Tibial nerve (tissue), 4 donors: ENCODE measurements around the gene AP3M1. TPM values are rescaled to one million over a fixed set of nuclear protein-coding genes. Genes with fewer than 3 reads are reported as not detected.
A peak's percentile ranks its signal among the peaks of the same experiment; 100 is the strongest.

Experiments used
- DNase-seq, 2 donors: peaks; one replicate each; pipeline ENCODE4 v3.0.0-alpha.2; 2019; ENCODE audit warnings: low spot score in 2 of 2
- H3K27ac ChIP-seq, 4 donors: fragments of 200-600 bp; sonication (generic) in 3 of 4; one replicate each; pipeline ENCODE4 v1.5.1; 2017 to 2019; ENCODE audit warnings: mild to moderate bottlenecking in 1 of 4
- H3K27me3 ChIP-seq, 2 donors: fragments of 200-600 bp; sonication (generic) in 1 of 2; one replicate each; pipeline versions ENCODE4 v1.5.1 to v1.6.0; 2017 to 2019
- H3K36me3 ChIP-seq, 3 donors: fragments of 200-600 bp; sonication (generic); one replicate each; pipeline ENCODE4 v1.5.1; 2018 to 2019
- H3K4me1 ChIP-seq, 4 donors: fragments of 200-600 bp; sonication (generic) in 3 of 4; one replicate each; pipeline ENCODE4 v1.5.1; 2017 to 2019
- H3K4me3 ChIP-seq, 4 donors: fragments of 200-600 bp; sonication (generic) in 3 of 4; one replicate each; pipeline ENCODE4 v1.5.1; 2017 to 2019; ENCODE audit warnings: mild to moderate bottlenecking in 1 of 4, moderate library complexity in 1 of 4
- H3K9me3 ChIP-seq, 4 donors: fragments of 200-600 bp; sonication (generic) in 3 of 4; one replicate each; pipeline ENCODE4 v1.5.1; 2017 to 2019
- EP300 ChIP-seq, 2 donors: sonication (generic); formaldehyde crosslinking; IDR thresholded peaks; one replicate each; pipeline ENCODE4 v1.6.1; 2017; ENCODE audit warnings: antibody characterized with exemption in 2 of 2, mild to moderate bottlenecking in 1 of 2
- POLR2A ChIP-seq, 2 donors: fragments of 450-650 bp; IDR thresholded peaks; one replicate each; pipeline ENCODE4 v1.6.1; 2017; ENCODE audit warnings: antibody characterized with exemption in 2 of 2, mild to moderate bottlenecking in 2 of 2, moderate library complexity in 2 of 2
- WGBS, 2 donors: methylation state at CpG; one replicate each; pipeline ENCODE4 v1.1.5; 2018; 5-methylcytosine and 5-hydroxymethylcytosine counted together
- total RNA-seq, 4 donors: library from RNA; depleted of rRNA; stranded (reverse); fragments of >200 nt; gene quantifications; one replicate each; pipeline ENCODE4 v1.1.0, GENCODE V29; 2016
- TF ChIP-seq, protein P1 (sequence below), 5 experiments: fragments of 200-600 bp in 3 of 5; fragments of 450-650 bp in 2 of 5; sonication (generic) in 3 of 5; IDR thresholded peaks; one replicate each; pipeline ENCODE4 v1.5.1; 2016 to 2019; ENCODE audit warnings: antibody characterized with exemption in 5 of 5, mild to moderate bottlenecking in 3 of 5, moderate library complexity in 2 of 5

AP3M1 gene
- total RNA-seq, 4 donors from 2014 or later: 15.3 to 20.9 (median 16.9) TPM

DNA sequence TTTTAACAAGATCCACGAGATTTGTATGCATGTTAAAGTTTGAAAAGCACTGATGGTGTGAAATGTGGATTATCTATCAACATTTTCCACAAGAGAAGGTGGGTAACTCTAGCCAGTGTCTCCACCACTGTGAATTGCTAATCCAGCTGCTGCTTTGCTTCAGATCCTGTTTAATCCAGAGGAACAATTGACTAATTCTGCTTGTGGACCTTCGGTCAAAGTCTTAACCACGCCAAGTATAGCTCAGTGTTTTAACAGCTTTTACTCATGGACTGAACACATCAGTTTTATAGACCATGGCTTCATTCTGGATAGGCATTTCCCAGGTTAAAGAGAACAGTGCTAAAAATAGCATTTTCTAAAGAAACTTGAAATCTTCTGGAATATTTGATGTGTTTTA, 23.9 kb upstream of the AP3M1 start:
- H3K9me3 ChIP-seq: no peaks in the 10 kb centered on the region
- H3K4me1 ChIP-seq: peaks cover 0 to 28% (median 13%) of the 10 kb centered on the region in 4 donors
- no peaks in the 10 kb centered on the region for H3K36me3 ChIP-seq
- no peak for DNase-seq
- H3K27me3 ChIP-seq: no peaks in the 10 kb centered on the region
- H3K4me3 ChIP-seq: no peak overlapping the region
- WGBS, 2 donors: 27 to 36% methylated on average over 3 of the region's 3 CpGs
- TF ChIP-seq EP300 (IDR thresholded peaks at IDR 0.05) (no peak), POLR2A (IDR thresholded peaks at IDR 0.05) (no peak)
- TF ChIP-seq, protein P1, sequence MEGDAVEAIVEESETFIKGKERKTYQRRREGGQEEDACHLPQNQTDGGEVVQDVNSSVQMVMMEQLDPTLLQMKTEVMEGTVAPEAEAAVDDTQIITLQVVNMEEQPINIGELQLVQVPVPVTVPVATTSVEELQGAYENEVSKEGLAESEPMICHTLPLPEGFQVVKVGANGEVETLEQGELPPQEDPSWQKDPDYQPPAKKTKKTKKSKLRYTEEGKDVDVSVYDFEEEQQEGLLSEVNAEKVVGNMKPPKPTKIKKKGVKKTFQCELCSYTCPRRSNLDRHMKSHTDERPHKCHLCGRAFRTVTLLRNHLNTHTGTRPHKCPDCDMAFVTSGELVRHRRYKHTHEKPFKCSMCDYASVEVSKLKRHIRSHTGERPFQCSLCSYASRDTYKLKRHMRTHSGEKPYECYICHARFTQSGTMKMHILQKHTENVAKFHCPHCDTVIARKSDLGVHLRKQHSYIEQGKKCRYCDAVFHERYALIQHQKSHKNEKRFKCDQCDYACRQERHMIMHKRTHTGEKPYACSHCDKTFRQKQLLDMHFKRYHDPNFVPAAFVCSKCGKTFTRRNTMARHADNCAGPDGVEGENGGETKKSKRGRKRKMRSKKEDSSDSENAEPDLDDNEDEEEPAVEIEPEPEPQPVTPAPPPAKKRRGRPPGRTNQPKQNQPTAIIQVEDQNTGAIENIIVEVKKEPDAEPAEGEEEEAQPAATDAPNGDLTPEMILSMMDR (IDR thresholded peaks at IDR 0.05): no peak
- peak overlapping the region in 1 of 4 donors; percentile 50 for H3K27ac ChIP-seq

DNA sequence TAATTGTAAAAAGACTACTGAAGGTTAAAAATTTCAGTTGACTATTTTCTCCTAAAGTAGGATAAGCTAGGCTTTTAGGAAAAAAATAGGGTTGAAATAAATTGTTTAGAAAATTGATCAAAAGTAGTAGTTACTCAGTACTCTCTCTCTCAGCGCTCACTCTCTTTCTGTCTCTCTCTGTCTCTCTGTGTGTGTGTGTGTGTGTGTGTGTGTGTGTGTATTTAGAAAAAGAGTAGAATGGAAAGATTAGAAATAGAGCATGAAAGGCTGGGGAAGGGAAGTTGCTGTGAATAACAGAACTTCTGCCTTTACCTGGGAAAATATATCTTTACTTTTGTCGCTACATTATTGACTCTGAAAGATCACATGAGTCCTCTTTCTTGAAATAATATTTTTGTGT, 21.0 kb upstream of the AP3M1 start:
- Histone ChIP-seq H3K36me3 (no peaks in the 10 kb centered on the region), H3K4me1 (peaks cover 0 to 30% (median 10%) of the 10 kb centered on the region in 4 donors), H3K27me3 (no peaks in the 10 kb centered on the region), H3K9me3 (no peaks in the 10 kb centered on the region), H3K4me3 (no peak overlapping the region), H3K27ac (no peak overlapping the region)
- DNase-seq: no peak
- WGBS, 2 donors: 92 to 99% methylated on average over 2 of the region's 2 CpGs
- no peak for TF ChIP-seq POLR2A (IDR thresholded peaks at IDR 0.05)
- TF ChIP-seq, protein P1 (IDR thresholded peaks at IDR 0.05): no peak
- no peak for TF ChIP-seq EP300 (IDR thresholded peaks at IDR 0.05)

DNA sequence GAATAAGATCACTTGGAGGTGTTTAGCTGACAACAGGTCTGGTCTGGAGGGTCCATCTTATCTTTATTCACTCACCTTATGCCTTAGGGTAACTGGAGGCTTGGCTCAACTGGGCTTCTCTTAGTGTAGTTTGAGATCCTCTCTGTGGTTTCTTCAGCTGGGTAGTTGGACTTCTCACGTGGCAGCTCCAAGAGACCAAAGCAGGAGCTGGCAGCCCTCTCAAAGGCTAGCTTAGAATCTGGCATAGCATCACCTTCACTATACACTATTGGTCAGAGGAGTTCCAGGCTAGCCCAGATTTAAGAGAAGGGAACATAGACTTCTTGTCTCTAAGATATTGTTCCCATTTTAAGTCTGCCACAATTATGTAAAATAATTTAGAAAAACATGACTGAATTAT, 16.8 kb upstream of the AP3M1 start:
- DNase-seq: no peak
- H3K27ac ChIP-seq: no peak overlapping the region
- H3K4me1 ChIP-seq: peaks cover 0 to 32% (median 10%) of the 10 kb centered on the region in 4 donors
- no peaks in the 10 kb centered on the region for H3K36me3 ChIP-seq
- WGBS, 2 donors: 47 to 50% methylated on average over 1 of the region's 1 CpG
- H3K4me3 ChIP-seq: no peak overlapping the region
- H3K27me3 ChIP-seq: no peaks in the 10 kb centered on the region
- no peaks in the 10 kb centered on the region for H3K9me3 ChIP-seq
- TF ChIP-seq EP300 (IDR thresholded peaks at IDR 0.05) (no peak), POLR2A (IDR thresholded peaks at IDR 0.05) (no peak)
- TF ChIP-seq, protein P1 (IDR thresholded peaks at IDR 0.05): no peak

DNA sequence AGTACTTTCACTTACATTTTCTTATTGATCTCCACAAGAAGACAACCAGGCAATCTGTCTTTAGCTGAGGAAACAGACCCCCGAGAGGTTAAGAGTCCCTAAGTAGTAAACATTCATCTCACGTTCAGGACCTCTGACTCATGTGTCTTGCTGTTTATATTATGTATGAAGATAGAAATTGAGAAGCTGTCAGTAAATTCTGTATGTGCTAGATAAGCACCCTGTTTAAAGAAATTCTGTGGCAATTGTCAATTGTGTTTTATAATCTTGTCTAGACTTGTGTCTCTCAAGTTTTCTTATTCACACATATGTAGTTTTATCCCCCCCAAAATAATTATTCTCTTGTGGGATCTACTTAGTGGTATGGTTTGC, 14.9 kb upstream of the AP3M1 start:
- WGBS, 2 donors: 38 to 39% methylated on average over 2 of the region's 2 CpGs
- H3K4me1 ChIP-seq: peaks cover 0 to 32% (median 10%) of the 10 kb centered on the region in 4 donors
- H3K27me3 ChIP-seq: no peaks in the 10 kb centered on the region

DNA sequence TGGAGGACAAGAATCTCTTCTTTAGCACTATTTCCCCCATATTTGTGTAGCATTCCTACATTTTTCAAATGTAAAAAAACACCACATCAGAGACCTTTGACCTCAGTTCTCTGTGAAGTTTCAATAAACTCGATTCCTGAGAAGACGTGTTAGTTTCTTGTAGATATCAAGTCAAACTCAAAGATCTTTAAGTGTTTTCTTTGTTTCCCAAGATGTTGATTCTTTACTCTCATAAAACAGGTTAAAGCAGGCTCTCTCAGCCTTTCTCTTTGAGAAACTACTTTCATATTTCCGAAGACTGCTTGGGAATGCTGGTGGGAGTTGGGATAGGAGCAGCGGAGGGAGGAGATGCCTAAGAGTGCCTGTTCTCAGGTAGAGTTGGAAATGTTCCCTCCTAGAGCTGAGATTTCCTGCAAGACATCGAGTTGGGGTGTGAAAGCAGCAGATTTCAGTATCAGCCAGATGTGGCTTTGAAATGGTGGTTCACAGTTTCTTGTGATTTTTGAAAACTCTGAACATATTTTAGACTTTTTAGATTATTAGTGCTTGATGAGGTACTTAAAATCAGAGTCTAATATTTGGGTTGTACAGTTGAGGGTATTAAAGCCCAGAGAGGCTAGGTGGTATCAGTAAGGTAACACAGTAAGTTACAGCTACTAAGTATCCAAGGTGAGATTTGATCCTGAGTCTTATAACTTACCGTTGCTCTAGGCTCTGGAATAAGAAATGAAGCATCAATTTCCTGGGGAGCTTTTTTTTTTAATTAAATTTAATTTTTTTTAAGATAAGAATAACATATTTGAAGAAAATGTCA, 14.3 kb upstream of the AP3M1 start:
- TF ChIP-seq, protein P1 (IDR thresholded peaks at IDR 0.05): no peak
- TF ChIP-seq EP300 (IDR thresholded peaks at IDR 0.05) (no peak), POLR2A (IDR thresholded peaks at IDR 0.05) (no peak)
- no peak overlapping the region for H3K4me3 ChIP-seq
- no peaks in the 10 kb centered on the region for H3K36me3 ChIP-seq
- peaks cover 0 to 32% (median 9%) of the 10 kb centered on the region in 4 donors for H3K4me1 ChIP-seq
- H3K27me3 ChIP-seq: no peaks in the 10 kb centered on the region
- no peak overlapping the region for H3K27ac ChIP-seq
- WGBS, 2 donors: 49 to 53% methylated on average over 6 of the region's 6 CpGs
- no peak for DNase-seq
- no peaks in the 10 kb centered on the region for H3K9me3 ChIP-seq

More for the DNA sequence above, 14.9 kb upstream of the AP3M1 start:
- no peak overlapping the region for H3K4me3 ChIP-seq
- H3K36me3 ChIP-seq: no peaks in the 10 kb centered on the region
- TF ChIP-seq POLR2A (IDR thresholded peaks at IDR 0.05): no peak
- TF ChIP-seq, protein P1 (IDR thresholded peaks at IDR 0.05): no peak
- TF ChIP-seq EP300 (IDR thresholded peaks at IDR 0.05): no peak
- H3K27ac ChIP-seq: no peak overlapping the region
- DNase-seq: no peak
- no peaks in the 10 kb centered on the region for H3K9me3 ChIP-seq
